GM10847 (cell line): Measurements from ENCODE around the gene GPRIN2.

ENCODE experiments used
- POLR2A ChIP-seq: IDR thresholded peaks from 2 replicates; pipeline ENCODE4 v1.6.1; 2011; ENCODE audit not compliant: insufficient read length; ENCODE audit errors: extremely low read depth

GPRIN2 gene

GRCh38 chr10:46530249-46531186 lies 25.9 kb downstream of the GPRIN2 start:
- no peak for TF ChIP-seq POLR2A

GRCh38 chr10:46528675-46529615 lies 27.5 kb downstream of the GPRIN2 start:
- no peak for TF ChIP-seq POLR2A

DNA sequence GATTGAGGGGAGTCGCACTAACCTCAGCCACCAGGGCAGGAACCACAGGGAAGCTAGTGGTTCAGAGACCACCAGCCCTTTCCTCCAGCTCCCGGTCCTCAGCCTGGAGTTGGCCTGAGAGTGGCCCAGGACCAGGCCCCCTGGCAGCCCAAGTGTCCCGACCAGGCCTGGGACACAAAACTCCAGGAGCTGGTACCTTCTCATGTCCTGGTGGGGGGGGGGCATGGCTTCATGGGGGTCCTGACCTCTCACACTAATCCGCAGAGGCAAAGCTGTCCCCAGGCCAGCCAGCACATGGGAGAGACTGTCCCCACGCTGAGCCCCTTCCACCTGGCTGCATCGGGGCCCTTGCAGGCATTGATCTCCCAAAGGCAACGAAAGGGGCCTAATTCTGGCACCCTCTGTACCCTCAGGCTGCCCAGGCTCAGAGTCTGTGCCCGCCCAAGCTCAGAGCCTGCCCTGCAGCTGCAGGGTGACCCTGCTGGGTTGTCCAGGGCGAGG lies 28.2 kb downstream of the GPRIN2 start:
- no peak for TF ChIP-seq POLR2A

DNA sequence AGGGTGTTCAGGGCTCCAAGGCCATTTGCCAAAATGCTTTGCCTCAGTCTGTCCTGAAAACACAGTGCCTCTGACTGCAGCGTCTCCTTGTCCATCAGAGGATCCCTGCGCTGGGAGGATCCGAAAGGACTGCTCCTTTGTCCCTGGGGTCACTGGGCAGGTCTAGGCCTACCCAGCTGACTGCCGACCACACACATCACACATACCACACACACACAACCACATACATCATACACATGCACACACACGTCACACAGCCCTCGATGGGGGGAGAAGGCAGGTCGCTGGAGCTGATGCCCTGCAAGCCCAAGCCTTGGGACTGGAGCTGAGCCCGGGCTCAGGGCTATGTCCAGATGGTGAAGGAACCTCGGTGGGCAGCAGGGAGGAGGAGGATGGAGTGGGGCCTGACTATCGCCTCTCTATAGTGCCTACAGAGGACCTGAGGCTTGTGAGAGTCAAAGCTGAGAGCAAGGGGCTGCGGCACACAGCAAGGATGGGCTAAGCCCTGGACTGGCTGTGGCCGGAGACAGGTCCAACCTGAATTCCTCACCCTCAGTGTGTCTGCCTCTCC lies 29.1 kb downstream of the GPRIN2 start:
- no peak for TF ChIP-seq POLR2A

GRCh38 chr10:46526682-46527038 lies 29.8 kb downstream of the GPRIN2 start:
- TF ChIP-seq POLR2A = no peak

DNA sequence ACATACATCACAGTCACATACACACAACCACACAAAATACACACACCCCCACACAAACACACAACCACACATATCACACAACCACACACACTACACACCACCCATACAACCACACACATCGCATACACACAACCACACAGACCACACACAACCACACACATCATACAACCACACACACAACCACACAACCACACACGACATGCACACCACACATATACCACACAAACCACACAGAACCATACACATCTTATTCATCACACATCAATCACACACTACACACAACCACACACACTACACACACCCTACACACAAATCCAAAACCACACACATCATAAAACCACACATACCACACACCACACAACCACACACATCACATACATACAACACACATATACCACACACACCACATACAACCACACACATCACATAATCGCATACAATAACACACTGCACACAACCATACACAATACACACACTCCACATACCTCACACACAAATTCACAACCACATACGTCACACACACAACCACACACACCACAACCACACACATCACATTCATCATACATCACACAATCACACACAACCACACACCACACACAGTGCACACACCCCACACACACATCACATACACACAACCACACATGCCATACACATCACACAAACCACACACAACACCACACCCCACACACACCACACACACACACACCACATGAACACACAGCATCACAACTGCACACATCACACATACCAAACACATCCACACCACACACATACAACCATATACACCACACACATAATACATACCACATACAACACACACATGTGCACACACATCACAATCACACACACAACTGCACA lies 30.4 kb downstream of the GPRIN2 start:
- TF ChIP-seq POLR2A = no peak

GRCh38 chr10:46525177-46525823 lies 31.2 kb downstream of the GPRIN2 start:
- TF ChIP-seq POLR2A = no peak

- TF ChIP-seq POLR2A = no peak
Measured at GRCh38 chr10:46524472-46525176, 31.8 kb downstream of the GPRIN2 start.

GRCh38 chr10:46523962-46524471 lies 32.4 kb downstream of the GPRIN2 start:
- TF ChIP-seq POLR2A = no peak

DNA sequence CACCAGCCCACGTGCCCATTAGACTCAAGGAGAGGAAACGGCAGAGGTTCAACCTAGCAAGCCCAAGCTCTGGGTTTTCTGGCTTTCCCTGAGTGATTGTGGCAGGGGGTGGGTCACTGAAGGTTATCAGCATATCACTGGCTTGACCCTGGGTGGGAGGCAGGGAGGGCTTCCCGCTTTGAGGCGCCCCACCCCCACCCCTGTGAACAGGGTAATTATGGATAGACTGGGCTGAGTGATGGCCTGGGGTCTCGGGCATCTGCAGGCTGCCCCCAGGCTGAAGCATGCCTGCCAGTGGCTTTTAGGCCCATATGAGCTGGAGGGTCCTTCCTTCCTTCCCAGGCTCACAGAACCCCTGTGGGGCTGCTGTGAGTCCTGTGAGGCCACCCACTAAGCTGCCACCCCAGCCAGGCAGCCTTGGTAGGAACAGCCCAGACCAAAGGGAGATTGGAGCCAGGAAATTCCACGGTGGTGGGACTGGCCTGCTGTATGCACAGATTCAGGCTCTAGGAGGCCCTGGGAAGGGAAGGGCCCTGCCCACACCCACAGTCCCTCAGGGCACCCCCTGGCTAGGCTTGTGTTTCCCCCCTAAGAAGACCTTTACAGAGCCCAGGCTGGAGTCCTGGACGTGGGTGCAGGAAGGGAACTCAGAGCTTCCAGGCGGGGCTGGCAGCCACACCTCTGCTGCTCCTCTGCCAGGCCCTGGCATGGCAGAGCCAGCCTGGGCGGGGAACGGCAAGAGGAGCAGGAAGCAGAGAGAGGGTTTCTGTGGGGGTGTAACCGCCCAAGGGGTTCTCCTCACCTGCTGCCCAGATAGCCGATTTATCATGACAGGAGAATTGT lies 33.1 kb downstream of the GPRIN2 start:
- no peak for TF ChIP-seq POLR2A

DNA sequence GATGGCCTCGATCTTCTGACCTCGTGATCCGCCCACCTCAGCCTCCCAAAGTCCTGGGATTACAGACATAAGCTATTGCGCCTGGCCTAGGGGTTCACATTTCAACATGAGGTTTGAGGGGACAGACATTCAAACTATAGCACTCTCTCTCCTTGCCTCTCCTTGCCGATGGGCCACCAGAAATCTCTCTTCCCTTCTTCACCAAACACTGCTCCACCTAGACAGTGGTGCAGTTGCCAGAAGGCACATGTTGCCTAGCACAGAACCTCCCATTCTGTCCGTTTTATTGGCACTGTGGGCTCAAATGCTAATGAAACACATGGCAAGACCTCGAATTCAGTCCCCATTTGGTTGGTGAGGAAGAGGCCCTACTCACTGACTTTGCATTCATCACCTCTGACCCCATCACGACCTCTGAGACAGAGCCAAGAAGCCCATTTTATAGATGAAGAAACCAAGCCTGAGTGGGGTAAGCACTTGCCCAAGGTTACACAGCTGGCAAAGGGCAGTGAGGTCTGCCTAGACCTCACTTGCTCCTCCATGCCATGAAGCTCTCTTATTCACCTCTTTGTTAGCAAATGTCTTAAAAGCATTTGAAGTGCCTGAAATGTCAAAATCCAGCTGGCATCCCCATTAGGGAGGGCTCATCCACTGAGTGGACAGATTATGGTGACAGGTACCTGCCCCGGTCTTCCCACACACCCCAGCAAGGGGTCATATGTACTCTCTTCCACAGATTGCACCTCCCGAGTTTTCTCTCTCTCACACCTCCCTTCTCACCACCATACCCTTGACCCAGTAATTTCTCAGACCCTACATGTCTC lies 34.0 kb downstream of the GPRIN2 start:
- no peak for TF ChIP-seq POLR2A
